ENCODE data around the gene ECE1.

The ECE1 gene

GRCh38 chr1:21289700-21290545 lies at the start of gene ECE1:
Gene ECE1, minus strand, starts transcription at chr1:21290463. Its CDS starts 49 bp downstream, at chr1:21290414.
- FAIRE-seq (peak; percentile 23), DNase-seq (ENCODE audit: insufficient read length, low spot score) (peak; percentile 49)

- DNase-seq (ENCODE audit: insufficient read length, low spot score): no peak
- no peak for FAIRE-seq
These were observed 49.3 kb upstream of the ECE1 start for GRCh38 chr1:21339356-21340229.

GRCh38 chr1:21338573-21339355 lies 48.5 kb upstream of the ECE1 start:
- FAIRE-seq (no peak), DNase-seq (ENCODE audit: insufficient read length, low spot score) (no peak)

- FAIRE-seq: no peak
- DNase-seq (ENCODE audit: insufficient read length, low spot score): no peak
These were observed 47.8 kb upstream of the ECE1 start for GRCh38 chr1:21337928-21338572.

- FAIRE-seq: no peak
These were observed 47.2 kb upstream of the ECE1 start for GRCh38 chr1:21337454-21337927.

GRCh38 chr1:21337010-21337437 lies 46.8 kb upstream of the ECE1 start:
- DNase-seq (ENCODE audit: insufficient read length, low spot score) (no peak), FAIRE-seq (no peak)

More at GRCh38 chr1:21337454-21337927, 47.2 kb upstream of the ECE1 start:
- no peak for DNase-seq (ENCODE audit: insufficient read length, low spot score)

- no peak for FAIRE-seq
These were observed 45.5 kb upstream of the ECE1 start for GRCh38 chr1:21335750-21336224.

GRCh38 chr1:21335088-21335691 lies 44.9 kb upstream of the ECE1 start:
- no peak for FAIRE-seq
- DNase-seq (ENCODE audit: insufficient read length, low spot score): no peak

More at GRCh38 chr1:21335750-21336224, 45.5 kb upstream of the ECE1 start:
- peak; percentile 44 for DNase-seq (ENCODE audit: insufficient read length, low spot score)

- DNase-seq (ENCODE audit: insufficient read length, low spot score) (peak; percentile 67), FAIRE-seq (peak; percentile 74)
These were observed 44.2 kb upstream of the ECE1 start for GRCh38 chr1:21334214-21335087.

- FAIRE-seq (no peak), DNase-seq (ENCODE audit: insufficient read length, low spot score) (no peak)
These were observed 43.6 kb upstream of the ECE1 start for GRCh38 chr1:21333824-21334213.

- no peak for FAIRE-seq
- DNase-seq (ENCODE audit: insufficient read length, low spot score): no peak
These were observed 42.5 kb upstream of the ECE1 start for GRCh38 chr1:21332554-21333311.

GRCh38 chr1:21331752-21332478 lies 41.7 kb upstream of the ECE1 start:
- DNase-seq (ENCODE audit: insufficient read length, low spot score) (no peak), FAIRE-seq (no peak)

GRCh38 chr1:21330544-21330943 lies 40.3 kb upstream of the ECE1 start:
- no peak for FAIRE-seq

GRCh38 chr1:21329209-21329844 lies 39.1 kb upstream of the ECE1 start:
- FAIRE-seq (no peak), DNase-seq (ENCODE audit: insufficient read length, low spot score) (no peak)

More at GRCh38 chr1:21330544-21330943, 40.3 kb upstream of the ECE1 start:
- no peak for DNase-seq (ENCODE audit: insufficient read length, low spot score)

- no peak for DNase-seq (ENCODE audit: insufficient read length, low spot score)
- no peak for FAIRE-seq
These were observed 37.5 kb upstream of the ECE1 start for GRCh38 chr1:21327566-21328323.

- DNase-seq (ENCODE audit: insufficient read length, low spot score): no peak
These were observed 36.6 kb upstream of the ECE1 start for GRCh38 chr1:21326861-21327344.

More at GRCh38 chr1:21326861-21327344, 36.6 kb upstream of the ECE1 start:
- FAIRE-seq: no peak
